ENCODE data around the gene SSBP3.

- TF ChIP-seq EZH2phosphoT487 (IDR thresholded peaks at IDR 0.05; ENCODE audit: borderline replicate concordance, low read depth, low read length) (no peak), CTCF (conservative IDR thresholded peaks at IDR 0.05; ENCODE audit: low read length) (no peak)
These were observed 4.4 kb downstream of the SSBP3 start for GRCh38 chr1:54401799-54402198.
